Left hindlimb (tissue), 1 donor: ENCODE data around the gene WDR90.
A peak's percentile ranks its signal among the peaks of the same experiment; 100 is the strongest.
"Not testable (repeated sequence)": the region's sequence is repeated elsewhere in the genome, so short reads cannot be mapped to it uniquely, and the experiment has no call there.

Experiments
- DNase-seq: peaks from one replicate; pipeline ENCODE4 v3.0.0-alpha.2; 2018

WDR90 gene

GRCh38 chr16:678209-678857, 29.2 kb downstream of the WDR90 start:
- DNase-seq, result no peak

GRCh38 chr16:678858-679813, 30.0 kb downstream of the WDR90 start:
- DNase-seq, result peak; percentile 83

- peak; percentile 95 for DNase-seq
Measured at GRCh38 chr16:679814-680624, 30.9 kb downstream of the WDR90 start, which contains the start of gene STUB1. STUB1 (plus strand) TSS chr16:680410; CDS start chr16:680526, 116 bp downstream.

- no peak for DNase-seq
Measured at GRCh38 chr16:680625-680945, 31.4 kb downstream of the WDR90 start.

- DNase-seq, result no peak
Measured at GRCh38 chr16:680967-681745, 32.0 kb downstream of the WDR90 start.

GRCh38 chr16:681746-682427, 32.7 kb downstream of the WDR90 start:
- DNase-seq, result no peak

GRCh38 chr16:682493-683395, 33.6 kb downstream of the WDR90 start:
- no peak for DNase-seq

- no peak for DNase-seq
Measured at GRCh38 chr16:683396-684070, 34.4 kb downstream of the WDR90 start.

GRCh38 chr16:684071-684794, 35.1 kb downstream of the WDR90 start, which contains the start of gene JMJD8:
JMJD8 (minus strand) TSS chr16:684334; CDS start chr16:684319, 15 bp downstream.
- peak; percentile 97 for DNase-seq

- no peak for DNase-seq
Measured at GRCh38 chr16:684961-685696, 36.0 kb downstream of the WDR90 start.

- DNase-seq, result no peak
Measured at GRCh38 chr16:685967-686366, 36.8 kb downstream of the WDR90 start.

- no peak for DNase-seq
Measured at GRCh38 chr16:686459-687260, 37.5 kb downstream of the WDR90 start.

- no peak for DNase-seq
Measured at GRCh38 chr16:687499-687898, 38.3 kb downstream of the WDR90 start.

GRCh38 chr16:689175-689897, 40.2 kb downstream of the WDR90 start:
- DNase-seq, result no peak

- not testable (repeated sequence) for DNase-seq
Measured at GRCh38 chr16:691242-691641, 42.1 kb downstream of the WDR90 start.

- no peak for DNase-seq
Measured at GRCh38 chr16:692356-693108, 43.4 kb downstream of the WDR90 start.
